AG04450 (cell line): Measurements from ENCODE around the gene HIPK2. TPM values are rescaled to one million over a fixed set of nuclear protein-coding genes. Genes with fewer than 3 reads are reported as not detected.

Experiments
- CTCF ChIA-PET: fragments of 300-600, 350-600 bp; formaldehyde crosslinking; extraction: SDS; loops from one replicate; lab custom pipeline; 2022; ENCODE audit warnings: antibody characterized with exemption, inconsistent platforms; lab: Charles Lee
- POLR2A ChIA-PET: fragments of 350-600 bp; formaldehyde crosslinking; extraction: SDS; loops from one replicate; lab custom pipeline; 2021; ENCODE audit warnings: antibody characterized with exemption, inconsistent platforms; lab: Yijun Ruan, JAX
- DNase-seq: peaks from one replicate; pipeline ENCODE4 v3.0.0-alpha.2; 2011; ENCODE audit warnings: low read depth, low spot score
- H3K27ac ChIP-seq: one replicate; pipeline ENCODE4 v1.5.1; 2012; ENCODE audit warnings: low read depth, low read length, control low read depth
- H3K27me3 ChIP-seq: one replicate; pipeline ENCODE4 v1.6.0; 2012; ENCODE audit warnings: low read length; ENCODE audit not compliant: control insufficient read depth, insufficient read depth
- H3K4me3 ChIP-seq: 2 replicates; pipeline ENCODE4 v1.5.1; 2011; ENCODE audit warnings: mild to moderate bottlenecking, low read depth, low read length, control low read depth
- H3K9me3 ChIP-seq: 2 replicates; pipeline ENCODE4 v1.5.1; 2012; ENCODE audit warnings: low read length; ENCODE audit not compliant: control insufficient read depth, insufficient read depth
- CTCF ChIP-seq: IDR thresholded peaks from 2 replicates; pipeline ENCODE4 v1.5.1; 2011; ENCODE audit warnings: low read depth, low read length, control low read depth, inconsistent platforms
- polyA plus RNA-seq: library from polyadenylated mRNA; depleted of rRNA; stranded (reverse); fragments of >200 nt; gene quantifications from 2 replicates; pipeline ENCODE4 v1.2.3, GENCODE V29; 2011

Gene HIPK2
- polyA plus RNA-seq, 1 experiment = 61.4 TPM

- H3K9me3 ChIP-seq = no peaks in the 10 kb centered on the region; the same call in 1 of the 2 replicates
- no peak for TF ChIP-seq CTCF
- H3K27ac ChIP-seq = no peak overlapping the region
- H3K4me3 ChIP-seq = no peak overlapping the region
- DNase-seq = no peak
- ChIA-PET CTCF (no interaction called here), POLR2A (no interaction called here)
- H3K27me3 ChIP-seq = no peaks in the 10 kb centered on the region
These were observed 77.9 kb downstream of the HIPK2 start for GRCh38 chr7:139699640-139700504.

- H3K27ac ChIP-seq = no peak overlapping the region
- H3K27me3 ChIP-seq = no peaks in the 10 kb centered on the region
- no peak overlapping the region for H3K4me3 ChIP-seq
- no peak for DNase-seq
- POLR2A ChIA-PET = interaction anchor here (0.6 kb wide), 1 partner anchor 29 kb away, joined by 4 read pairs; no protein-coding TSS in a partner anchor
- TF ChIP-seq CTCF = no peak
- CTCF ChIA-PET = no interaction called here
- no peaks in the 10 kb centered on the region; the same call in 1 of the 2 replicates for H3K9me3 ChIP-seq
These were observed 79.0 kb downstream of the HIPK2 start for GRCh38 chr7:139698844-139699243.

- H3K27ac ChIP-seq = no peak overlapping the region
- H3K27me3 ChIP-seq = no peaks in the 10 kb centered on the region
- ChIA-PET CTCF (no interaction called here), POLR2A (interaction anchor here (0.6 kb wide), 1 partner anchor 28 kb away, joined by 4 read pairs; no protein-coding TSS in a partner anchor)
- no peak overlapping the region for H3K4me3 ChIP-seq
- H3K9me3 ChIP-seq = no peaks in the 10 kb centered on the region; the same call in 1 of the 2 replicates
- no peak for DNase-seq
- TF ChIP-seq CTCF = no peak
These were observed 79.5 kb downstream of the HIPK2 start for GRCh38 chr7:139698278-139698677.

GRCh38 chr7:139697056-139697455, 80.7 kb downstream of the HIPK2 start:
- H3K9me3 ChIP-seq = no peaks in the 10 kb centered on the region; the same call in 1 of the 2 replicates
- H3K27me3 ChIP-seq = no peaks in the 10 kb centered on the region
- ChIA-PET CTCF (no interaction called here), POLR2A (no interaction called here)
- no peak for DNase-seq
- no peak overlapping the region for H3K27ac ChIP-seq
- no peak overlapping the region for H3K4me3 ChIP-seq
- TF ChIP-seq CTCF = no peak

- Histone ChIP-seq H3K9me3 (no peaks in the 10 kb centered on the region; the same call in 1 of the 2 replicates), H3K4me3 (no peak overlapping the region), H3K27me3 (no peaks in the 10 kb centered on the region), H3K27ac (no peak overlapping the region)
- CTCF ChIA-PET = no interaction called here
- no peak for TF ChIP-seq CTCF
- no peak for DNase-seq
- POLR2A ChIA-PET = no interaction called here
These were observed 81.2 kb downstream of the HIPK2 start for GRCh38 chr7:139696552-139696951.
